WERI-Rb-1 (cell line): ENCODE results near the gene SYS1.

Experiments
- DNase-seq: peaks from one replicate; pipeline ENCODE4 v3.0.0-alpha.2; 2020
- H3K27ac ChIP-seq: fragments of 250-450 bp; sonication (Bioruptor Pico); 2 replicates; pipeline ENCODE4 v1.5.1; 2020; ENCODE audit warnings: mild to moderate bottlenecking, moderate library complexity
- H3K27me3 ChIP-seq: fragments of 250-450 bp; sonication (Bioruptor Pico); 2 replicates; pipeline ENCODE4 v1.5.1; 2021; ENCODE audit warnings: mild to moderate bottlenecking, low read depth, moderate library complexity; ENCODE audit not compliant: insufficient read depth, severe bottlenecking
- H3K36me3 ChIP-seq: fragments of 250-450 bp; sonication (Bioruptor Pico); 2 replicates; pipeline ENCODE4 v1.5.1; 2020; ENCODE audit warnings: mild to moderate bottlenecking, moderate library complexity
- H3K4me3 ChIP-seq: 2 replicates; pipeline ENCODE4 v1.5.1; 2011; ENCODE audit warnings: low read depth, mild to moderate bottlenecking, control low read depth, low read length
- H3K9me3 ChIP-seq: fragments of 250-450 bp; sonication (Bioruptor Pico); 2 replicates; pipeline ENCODE4 v1.5.1; 2021; ENCODE audit warnings: mild to moderate bottlenecking, moderate library complexity; ENCODE audit not compliant: severe bottlenecking
- CTCF ChIP-seq: IDR thresholded peaks from 2 replicates; pipeline ENCODE4 v1.5.1; 2011; ENCODE audit warnings: low read depth, mild to moderate bottlenecking, control low read depth, inconsistent platforms, low read length

Gene SYS1

GRCh38 chr20:45365444-45365970 lies 2.6 kb downstream of the SYS1 start:
- no peaks in the 10 kb centered on the region for H3K27me3 ChIP-seq
- DNase-seq: no peak
- H3K27ac ChIP-seq: no peak overlapping the region
- no peak overlapping the region for H3K4me3 ChIP-seq
- H3K9me3 ChIP-seq: no peaks in the 10 kb centered on the region
- no peak for TF ChIP-seq CTCF
- peaks cover 28% of the 10 kb centered on the region for H3K36me3 ChIP-seq

- peaks cover 30% of the 10 kb centered on the region for H3K36me3 ChIP-seq
- TF ChIP-seq CTCF: no peak
Observed at GRCh38 chr20:45366192-45366591, 3.2 kb downstream of the SYS1 start.

GRCh38 chr20:45366631-45367030 lies 3.7 kb downstream of the SYS1 start:
- Histone ChIP-seq H3K9me3 (no peaks in the 10 kb centered on the region), H3K27ac (no peak overlapping the region), H3K36me3 (peaks cover 33% of the 10 kb centered on the region), H3K4me3 (no peak overlapping the region), H3K27me3 (no peaks in the 10 kb centered on the region)
- no peak for TF ChIP-seq CTCF
- no peak for DNase-seq

More at GRCh38 chr20:45366192-45366591, 3.2 kb downstream of the SYS1 start:
- no peak overlapping the region for H3K4me3 ChIP-seq
- H3K27me3 ChIP-seq: no peaks in the 10 kb centered on the region
- H3K9me3 ChIP-seq: no peaks in the 10 kb centered on the region
- no peak for DNase-seq
- H3K27ac ChIP-seq: no peak overlapping the region

- TF ChIP-seq CTCF: no peak
- Histone ChIP-seq H3K36me3 (peaks cover 33% of the 10 kb centered on the region), H3K27ac (no peak overlapping the region), H3K4me3 (no peak overlapping the region), H3K9me3 (no peaks in the 10 kb centered on the region), H3K27me3 (no peaks in the 10 kb centered on the region)
- DNase-seq: no peak
Observed at GRCh38 chr20:45367126-45367525, 4.2 kb downstream of the SYS1 start.

GRCh38 chr20:45368221-45368980 lies 5.4 kb downstream of the SYS1 start:
- no peak overlapping the region for H3K4me3 ChIP-seq
- TF ChIP-seq CTCF: no peak
- H3K36me3 ChIP-seq: peaks cover 33% of the 10 kb centered on the region
- no peaks in the 10 kb centered on the region for H3K9me3 ChIP-seq
- DNase-seq: no peak
- H3K27me3 ChIP-seq: no peaks in the 10 kb centered on the region
- H3K27ac ChIP-seq: no peak overlapping the region
